ENCODE results near the gene ADAM10. TPM values are rescaled to one million over a fixed set of nuclear protein-coding genes. Genes with fewer than 3 reads are reported as not detected.

The ADAM10 gene
- total RNA-seq, 1 donor, result 98.9 TPM

- TF ChIP-seq CTCF (IDR thresholded peaks at IDR 0.05; ENCODE audit: insufficient read depth, low read length), result no peak
- DNase-seq (ENCODE audit: low read depth), result no peak
- no peak overlapping the region for H3K4me3 ChIP-seq (ENCODE audit: low read depth, low read length)
These were observed 42.1 kb downstream of the ADAM10 start for GRCh38 chr15:58707397-58707796.

- DNase-seq (ENCODE audit: low read depth), result no peak
- TF ChIP-seq CTCF (IDR thresholded peaks at IDR 0.05; ENCODE audit: insufficient read depth, low read length), result no peak
- no peak overlapping the region for H3K4me3 ChIP-seq (ENCODE audit: low read depth, low read length)
These were observed 44.4 kb downstream of the ADAM10 start for GRCh38 chr15:58705105-58705504.

- TF ChIP-seq CTCF (IDR thresholded peaks at IDR 0.05; ENCODE audit: insufficient read depth, low read length), result no peak
- DNase-seq (ENCODE audit: low read depth), result peak; percentile 21
- H3K4me3 ChIP-seq (ENCODE audit: low read depth, low read length), result no peak overlapping the region
These were observed 45.2 kb downstream of the ADAM10 start for GRCh38 chr15:58704155-58704865.

- TF ChIP-seq CTCF (IDR thresholded peaks at IDR 0.05; ENCODE audit: insufficient read depth, low read length), result no peak
- no peak overlapping the region for H3K4me3 ChIP-seq (ENCODE audit: low read depth, low read length)
These were observed 45.9 kb downstream of the ADAM10 start for GRCh38 chr15:58703610-58704009.

GRCh38 chr15:58702233-58702632 lies 47.3 kb downstream of the ADAM10 start:
- no peak overlapping the region for H3K4me3 ChIP-seq (ENCODE audit: low read depth, low read length)
- no peak for TF ChIP-seq CTCF (IDR thresholded peaks at IDR 0.05; ENCODE audit: insufficient read depth, low read length)
- DNase-seq (ENCODE audit: low read depth), result no peak

More at GRCh38 chr15:58703610-58704009, 45.9 kb downstream of the ADAM10 start:
- no peak for DNase-seq (ENCODE audit: low read depth)

GRCh38 chr15:58701376-58701775 lies 48.1 kb downstream of the ADAM10 start:
- no peak for TF ChIP-seq CTCF (IDR thresholded peaks at IDR 0.05; ENCODE audit: insufficient read depth, low read length)
- no peak overlapping the region for H3K4me3 ChIP-seq (ENCODE audit: low read depth, low read length)
- no peak for DNase-seq (ENCODE audit: low read depth)

GRCh38 chr15:58699769-58700168 lies 49.7 kb downstream of the ADAM10 start:
- no peak for DNase-seq (ENCODE audit: low read depth)
- TF ChIP-seq CTCF (IDR thresholded peaks at IDR 0.05; ENCODE audit: insufficient read depth, low read length), result no peak
- H3K4me3 ChIP-seq (ENCODE audit: low read depth, low read length), result no peak overlapping the region
